HCEC 1CT (cell line): ENCODE results near the gene ZNF543.

ENCODE experiments used
- DNase-seq: peaks from one replicate; pipeline ENCODE4 v3.0.0-alpha.2; 2017

ZNF543 gene

DNA sequence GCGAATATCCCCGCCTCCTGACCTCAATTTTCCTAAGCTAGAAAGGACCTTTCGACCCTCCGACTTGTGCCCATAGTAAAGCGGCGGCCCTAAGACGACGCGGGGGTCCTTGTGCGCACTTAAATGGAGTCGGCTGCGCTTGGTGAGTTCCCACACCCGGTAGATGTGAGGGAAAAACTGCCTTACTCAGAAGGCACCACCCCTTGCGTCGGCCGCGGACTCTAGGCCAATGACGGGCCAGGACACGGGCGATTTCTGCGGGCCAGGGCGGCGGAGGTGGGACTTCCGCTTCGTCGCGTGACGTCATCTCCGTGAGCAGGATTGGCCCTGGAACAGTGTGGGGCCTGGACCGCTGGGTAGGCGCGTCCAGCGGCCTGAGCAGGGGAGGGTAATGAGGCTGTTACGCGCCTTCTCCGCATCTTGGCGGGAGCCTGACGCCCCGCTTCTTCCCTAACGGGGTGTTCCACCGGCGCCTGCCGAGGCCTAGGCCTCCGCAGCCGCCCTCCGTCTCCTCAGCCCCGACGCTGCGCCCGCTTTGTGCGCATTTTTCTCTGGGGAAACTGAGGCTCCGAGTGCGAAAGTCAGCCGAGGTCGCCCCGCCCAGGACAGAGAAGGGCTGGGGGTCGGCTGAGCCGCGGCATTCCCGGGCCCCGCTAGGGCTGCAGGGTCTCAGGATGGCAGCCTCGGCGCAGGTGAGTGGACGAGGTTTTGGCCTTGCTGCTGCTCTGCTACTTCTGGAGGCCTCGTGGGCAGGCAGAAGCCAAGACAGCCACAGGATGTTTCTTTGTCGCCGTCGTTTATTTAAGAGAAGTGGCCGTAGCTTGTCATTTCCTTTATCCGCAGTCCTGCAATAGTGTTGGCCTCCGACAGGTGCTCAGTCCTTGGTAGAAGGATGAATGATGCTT is at the start of gene ZNF543:
Gene ZNF543 (plus strand): TSS at position 293 of the 905 bp plus-strand sequence. CDS start 382 bp downstream, at position 675.
- peak; percentile 95 for DNase-seq

- DNase-seq, result no peak
These were observed 49.0 kb upstream of the ZNF543 start for GRCh38 chr19:57271280-57271679.

- no peak for DNase-seq
These were observed 47.3 kb upstream of the ZNF543 start for GRCh38 chr19:57273014-57273413.

GRCh38 chr19:57276430-57276829 is 43.8 kb upstream of the ZNF543 start:
- no peak for DNase-seq

DNA sequence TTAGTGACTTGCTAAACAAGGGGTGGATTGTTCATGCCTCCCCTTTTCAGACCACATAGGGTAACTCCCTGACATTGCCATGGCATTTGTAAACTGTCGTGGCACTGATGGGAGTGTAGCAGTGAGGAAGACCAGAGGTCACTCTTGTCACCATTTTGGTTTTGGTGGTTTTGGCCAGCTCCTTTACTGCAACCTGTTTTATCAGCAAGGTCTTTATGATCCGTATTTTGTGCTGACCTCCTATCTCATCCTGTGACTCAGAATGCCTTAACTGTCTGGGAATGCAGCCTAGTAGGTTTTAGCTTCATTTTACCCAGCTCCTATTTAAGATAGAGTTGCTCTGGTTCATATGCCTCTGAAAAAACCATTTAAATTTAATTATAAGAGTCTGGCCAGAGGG is 41.8 kb upstream of the ZNF543 start:
- peak; percentile 6 for DNase-seq

- DNase-seq, result peak; percentile 93
These were observed 40.7 kb upstream of the ZNF543 start for GRCh38 chr19:57279418-57280164.

DNA sequence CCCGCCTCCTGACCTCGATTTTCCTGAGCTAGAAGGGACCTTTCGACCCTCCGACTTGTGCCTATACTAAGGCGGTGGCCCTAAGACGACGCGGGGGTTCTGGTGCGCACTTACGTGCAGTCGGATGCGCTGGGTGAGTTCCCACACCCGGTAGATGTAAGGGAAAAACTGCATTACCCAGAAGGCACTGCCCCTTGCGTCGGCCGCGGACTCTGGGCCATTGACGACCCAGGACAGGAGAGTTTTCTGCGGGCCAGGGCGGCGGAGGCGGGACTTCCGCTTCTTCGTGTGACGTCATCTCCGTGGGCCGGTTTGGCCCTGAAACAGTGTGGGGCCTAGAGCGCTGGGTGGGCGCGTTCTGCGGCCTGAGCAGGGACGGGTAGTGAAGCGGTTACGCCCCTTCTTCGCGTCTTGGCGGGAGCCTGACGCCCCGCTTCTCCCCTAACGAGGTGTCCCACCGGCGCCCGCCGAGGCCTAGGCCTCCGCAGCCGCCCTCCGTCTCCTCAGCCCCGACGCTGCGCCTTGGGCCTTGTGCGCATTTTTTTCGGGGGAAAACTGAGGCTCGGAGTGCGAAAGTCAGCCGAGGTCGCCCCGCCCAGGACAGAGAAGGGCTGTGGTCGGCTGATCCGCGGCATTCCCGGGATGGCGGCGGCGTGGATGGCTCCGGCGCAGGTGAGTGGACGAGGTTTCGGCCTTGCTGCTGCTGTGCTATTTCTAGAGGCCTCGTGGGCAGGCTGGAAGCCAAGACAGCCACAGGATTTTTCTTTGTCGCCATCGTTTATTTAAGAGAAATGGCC is 39.9 kb upstream of the ZNF543 start, which contains the start of gene ZNF460:
Gene ZNF460 (plus strand): TSS at position 321 of the 797 bp plus-strand sequence. CDS start 322 bp downstream, at position 643.
- peak; percentile 98 for DNase-seq

DNA sequence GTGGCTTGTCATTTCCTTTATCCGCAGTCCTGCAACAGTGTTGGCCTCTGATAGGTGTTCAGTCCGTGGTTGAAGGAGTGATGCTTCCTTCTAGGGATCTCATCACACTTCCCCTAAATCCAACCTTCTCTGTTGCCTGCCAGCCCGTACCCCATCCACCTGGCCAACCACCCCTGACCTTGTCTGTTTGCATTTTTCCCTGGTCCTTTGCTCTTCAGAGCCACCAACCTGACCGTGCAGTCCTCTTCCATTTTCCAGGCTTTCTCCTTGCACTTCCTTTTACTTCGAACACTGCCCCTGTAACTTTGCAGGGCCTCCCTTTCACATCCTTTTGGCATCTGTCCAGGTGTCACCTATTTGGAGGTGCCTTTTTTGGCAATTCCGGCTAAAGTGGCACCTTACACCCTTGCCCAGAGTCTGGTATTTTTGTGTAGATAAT is 39.3 kb upstream of the ZNF543 start:
- DNase-seq, result no peak

DNA sequence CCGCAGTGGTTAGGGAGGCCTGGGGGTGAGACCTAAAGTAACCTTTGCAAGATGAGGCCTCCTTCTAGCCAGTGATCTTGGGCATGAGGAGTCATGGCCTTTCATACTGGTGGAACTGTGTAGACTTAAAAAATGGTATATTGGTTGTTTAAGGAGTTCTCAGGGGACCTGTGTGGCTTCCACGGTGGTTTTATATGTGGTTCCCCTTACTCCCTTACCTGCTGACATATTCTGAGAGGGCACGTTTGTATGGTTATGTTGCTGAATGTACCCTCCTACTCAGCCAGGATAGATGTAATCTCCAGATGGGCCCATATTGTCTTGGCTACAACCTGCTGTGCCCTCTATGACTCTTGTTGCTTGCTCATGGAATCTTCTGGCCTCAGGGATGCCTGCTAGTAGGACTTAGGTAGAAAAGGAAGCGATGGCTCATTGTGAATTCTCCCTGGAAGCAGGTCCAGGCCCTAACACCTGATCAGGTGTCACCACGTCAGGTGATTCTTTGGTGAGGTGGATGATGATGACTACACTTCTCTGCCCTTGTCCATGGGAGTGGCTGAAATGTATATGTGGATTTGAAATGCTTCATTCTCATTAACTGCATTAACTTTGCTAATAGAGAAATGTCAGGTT is 38.1 kb upstream of the ZNF543 start:
- peak; percentile 5 for DNase-seq

DNA sequence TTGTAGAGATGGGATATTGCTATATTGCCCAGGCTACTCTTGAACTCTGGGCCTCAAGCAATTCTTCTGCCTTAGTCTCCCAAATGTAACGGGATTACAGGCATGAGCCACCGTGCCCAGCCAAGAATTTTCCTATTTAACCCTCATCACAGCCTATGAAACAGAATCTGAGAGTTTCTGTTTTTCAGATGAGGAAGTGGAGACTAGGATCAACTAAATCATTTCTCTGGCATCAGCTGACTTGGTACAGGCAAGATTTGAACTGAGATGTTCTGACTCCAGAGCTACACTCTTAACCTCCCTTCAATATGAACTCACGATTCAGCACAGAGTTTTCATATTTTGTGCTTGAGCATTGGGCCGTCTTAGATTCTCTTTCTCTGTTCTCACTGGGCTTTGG is 31.9 kb upstream of the ZNF543 start:
- no peak for DNase-seq

GRCh38 chr19:57290970-57291369 is 29.3 kb upstream of the ZNF543 start:
- DNase-seq, result no peak

GRCh38 chr19:57292547-57292946 is 27.7 kb upstream of the ZNF543 start:
- DNase-seq, result no peak

GRCh38 chr19:57293719-57294118 is 26.6 kb upstream of the ZNF543 start:
- no peak for DNase-seq

GRCh38 chr19:57302020-57302465 is 18.2 kb upstream of the ZNF543 start:
- DNase-seq, result peak; percentile 87

GRCh38 chr19:57302727-57303401 is 17.4 kb upstream of the ZNF543 start:
- no peak for DNase-seq

DNA sequence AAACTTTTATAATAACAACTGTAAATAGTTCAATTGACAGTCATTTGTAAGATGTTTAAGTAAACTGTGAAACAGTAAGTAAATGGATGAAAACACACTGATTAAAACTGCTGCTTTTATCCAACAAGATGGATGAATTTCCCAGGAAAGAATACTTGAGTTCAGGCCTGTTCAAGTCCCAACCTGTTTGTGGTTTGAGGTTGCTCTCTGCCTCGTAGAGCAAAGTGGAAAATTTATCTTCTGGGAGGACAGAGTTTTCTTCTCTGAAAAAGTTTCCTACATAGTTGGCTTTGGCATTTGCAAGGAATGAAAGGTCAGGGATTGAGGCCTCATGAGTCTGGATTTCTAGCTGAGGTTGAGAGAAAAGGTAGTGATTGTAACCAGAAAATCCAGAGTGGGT is 15.2 kb upstream of the ZNF543 start:
- no peak for DNase-seq

GRCh38 chr19:57308514-57308913 is 11.8 kb upstream of the ZNF543 start:
- DNase-seq, result no peak

- no peak for DNase-seq
These were observed 9.5 kb upstream of the ZNF543 start for GRCh38 chr19:57310792-57311191.

- no peak for DNase-seq
These were observed 6.1 kb upstream of the ZNF543 start for GRCh38 chr19:57314146-57314545.

- no peak for DNase-seq
These were observed 2.8 kb upstream of the ZNF543 start for GRCh38 chr19:57317503-57317902.

DNA sequence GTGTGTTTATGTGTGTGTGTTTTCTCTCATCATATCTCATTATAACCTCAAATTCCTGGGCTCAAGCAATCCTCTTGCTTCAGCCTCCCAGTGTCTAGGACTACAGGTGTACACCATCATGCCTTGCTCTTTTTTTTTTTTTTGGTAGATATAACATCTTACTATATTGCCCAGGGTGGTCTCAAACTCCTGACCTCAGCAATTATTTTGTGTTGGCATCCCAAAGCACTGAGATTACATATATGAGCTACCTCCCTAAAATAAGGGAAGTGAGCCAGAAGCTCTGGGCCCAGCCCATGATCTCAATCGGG is 448 bp upstream of the ZNF543 start:
- no peak for DNase-seq

DNA sequence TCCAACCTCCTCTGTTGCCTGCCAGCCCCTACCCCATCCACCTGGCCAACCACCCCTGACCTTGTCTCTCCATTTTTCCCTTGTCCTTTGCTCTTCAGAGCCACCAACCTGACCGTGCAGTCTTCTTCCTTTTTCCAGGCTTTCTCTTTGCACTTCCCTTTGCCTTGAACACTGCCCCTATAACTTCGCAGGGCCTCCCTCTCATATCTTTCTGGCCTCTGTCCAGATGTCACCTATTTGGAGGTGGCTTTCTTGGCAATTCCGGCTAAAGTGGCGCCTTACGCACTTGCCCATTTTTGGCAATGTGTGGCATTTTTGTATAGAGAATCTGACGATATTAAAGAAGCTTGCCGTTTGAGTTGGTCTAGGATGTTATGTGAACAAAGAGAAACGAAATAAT is 844 bp downstream of the ZNF543 start:
- no peak for DNase-seq
